ENCODE measurements around the gene TTC3. TPM values are rescaled to one million over a fixed set of nuclear protein-coding genes. Genes with fewer than 3 reads are reported as not detected.

TTC3 gene
- total and polyA plus RNA-seq, 2 of the 13 experiments (the other 11 are each of a cell fraction or from before 2014, with no cell fraction given): 55.7 to 108 TPM

DNA sequence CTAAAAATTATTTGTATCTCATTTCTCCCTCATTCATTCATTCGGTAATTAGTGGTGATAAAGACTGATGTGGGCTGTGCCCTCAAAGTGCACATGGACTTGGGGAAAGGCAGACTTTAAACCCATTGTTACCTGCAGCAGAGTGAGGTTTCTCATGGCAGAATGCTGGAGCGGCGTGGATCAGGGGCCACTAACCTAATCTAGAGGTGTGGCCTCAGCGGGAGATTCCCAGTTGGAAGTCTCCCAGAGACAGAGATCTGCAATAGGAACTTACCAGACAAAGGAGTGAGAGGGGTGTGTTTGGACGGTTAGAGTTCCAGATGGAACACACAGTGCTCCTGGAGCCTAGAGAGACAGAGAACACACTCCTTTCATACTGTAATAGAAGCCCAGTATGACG, 120.6 kb downstream of the TTC3 start:
- no peaks in the 10 kb centered on the region for H4K20me1 ChIP-seq (ENCODE audit: insufficient read depth, low read length)
- 100% methylated on average over 6 of the region's 6 CpGs for WGBS (ENCODE audit: low lambda C conversion rate)
- H2AFZ ChIP-seq (ENCODE audit: low read length): no peak overlapping the region
- H3K9me3 ChIP-seq (ENCODE audit: low read length): no peaks in the 10 kb centered on the region
- FAIRE-seq (no peak), DNase-seq (ENCODE audit: low spot score) (no peak), ATAC-seq (no peak; the same call in 2 of the 3 replicates)
- H3K4me1 ChIP-seq (ENCODE audit: insufficient read depth, low read length): no peaks in the 10 kb centered on the region
- in situ Hi-C loops (cut with HindIII; ENCODE audit: extremely low pct_ligation_motif_present, low pct_unique_long_range_greater_than_20kb): no loop called here
- no peak for TF ChIP-seq TBL1XR1 (IDR thresholded peaks at IDR 0.05; ENCODE audit: borderline replicate concordance, low read length, partially characterized antibody)
- no peak for TF ChIP-seq HNRNPLL (IDR thresholded peaks at IDR 0.05; ENCODE audit: low read depth, low read length, poor library complexity, severe bottlenecking)
- TF ChIP-seq, protein P1, sequence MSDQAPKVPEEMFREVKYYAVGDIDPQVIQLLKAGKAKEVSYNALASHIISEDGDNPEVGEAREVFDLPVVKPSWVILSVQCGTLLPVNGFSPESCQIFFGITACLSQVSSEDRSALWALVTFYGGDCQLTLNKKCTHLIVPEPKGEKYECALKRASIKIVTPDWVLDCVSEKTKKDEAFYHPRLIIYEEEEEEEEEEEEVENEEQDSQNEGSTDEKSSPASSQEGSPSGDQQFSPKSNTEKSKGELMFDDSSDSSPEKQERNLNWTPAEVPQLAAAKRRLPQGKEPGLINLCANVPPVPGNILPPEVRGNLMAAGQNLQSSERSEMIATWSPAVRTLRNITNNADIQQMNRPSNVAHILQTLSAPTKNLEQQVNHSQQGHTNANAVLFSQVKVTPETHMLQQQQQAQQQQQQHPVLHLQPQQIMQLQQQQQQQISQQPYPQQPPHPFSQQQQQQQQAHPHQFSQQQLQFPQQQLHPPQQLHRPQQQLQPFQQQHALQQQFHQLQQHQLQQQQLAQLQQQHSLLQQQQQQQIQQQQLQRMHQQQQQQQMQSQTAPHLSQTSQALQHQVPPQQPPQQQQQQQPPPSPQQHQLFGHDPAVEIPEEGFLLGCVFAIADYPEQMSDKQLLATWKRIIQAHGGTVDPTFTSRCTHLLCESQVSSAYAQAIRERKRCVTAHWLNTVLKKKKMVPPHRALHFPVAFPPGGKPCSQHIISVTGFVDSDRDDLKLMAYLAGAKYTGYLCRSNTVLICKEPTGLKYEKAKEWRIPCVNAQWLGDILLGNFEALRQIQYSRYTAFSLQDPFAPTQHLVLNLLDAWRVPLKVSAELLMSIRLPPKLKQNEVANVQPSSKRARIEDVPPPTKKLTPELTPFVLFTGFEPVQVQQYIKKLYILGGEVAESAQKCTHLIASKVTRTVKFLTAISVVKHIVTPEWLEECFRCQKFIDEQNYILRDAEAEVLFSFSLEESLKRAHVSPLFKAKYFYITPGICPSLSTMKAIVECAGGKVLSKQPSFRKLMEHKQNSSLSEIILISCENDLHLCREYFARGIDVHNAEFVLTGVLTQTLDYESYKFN (CRISPR knock-in tag; conservative IDR thresholded peaks at IDR 0.05): no peak
- H3K36me3 ChIP-seq (replicated peaks in 1 of 2; ENCODE audit: control insufficient read depth in 1 of 2, insufficient read depth in 2 of 2, low read length in 2 of 2): peaks cover 22 to 82% of the 10 kb centered on the region in 2 experiments
- ChIA-PET POLR2A (no interaction called here), CTCF (ENCODE audit: low intra/inter-chr PET ratio, low total read pairs) (no interaction called here)
- H3K4me3 ChIP-seq (replicated peaks in 1 of 3; ENCODE audit: insufficient read depth in 1 of 3, low read depth in 2 of 3, low read length in 3 of 3): no peak overlapping the region
- H3K79me2 ChIP-seq (ENCODE audit: insufficient read depth, low read length): no peaks in the 10 kb centered on the region
- BruUV-seq (replicated peaks): no TSS peak
- no peaks in the 10 kb centered on the region for H3K27me3 ChIP-seq (ENCODE audit: control insufficient read depth in 1 of 2, insufficient read depth in 2 of 2, low read length in 2 of 2)
- H3K27ac ChIP-seq (ENCODE audit: extremely low read length, insufficient read depth, low read length): no peak overlapping the region
- no peak overlapping the region for H3K4me2 ChIP-seq (ENCODE audit: low read depth, low read length)
- H3K9ac ChIP-seq (ENCODE audit: insufficient read depth, low read depth, low read length): no peak overlapping the region
- intact Hi-C loops (cut with micrococcal nuclease; ENCODE audit: unreplicated experiment): no loop called here

DNA sequence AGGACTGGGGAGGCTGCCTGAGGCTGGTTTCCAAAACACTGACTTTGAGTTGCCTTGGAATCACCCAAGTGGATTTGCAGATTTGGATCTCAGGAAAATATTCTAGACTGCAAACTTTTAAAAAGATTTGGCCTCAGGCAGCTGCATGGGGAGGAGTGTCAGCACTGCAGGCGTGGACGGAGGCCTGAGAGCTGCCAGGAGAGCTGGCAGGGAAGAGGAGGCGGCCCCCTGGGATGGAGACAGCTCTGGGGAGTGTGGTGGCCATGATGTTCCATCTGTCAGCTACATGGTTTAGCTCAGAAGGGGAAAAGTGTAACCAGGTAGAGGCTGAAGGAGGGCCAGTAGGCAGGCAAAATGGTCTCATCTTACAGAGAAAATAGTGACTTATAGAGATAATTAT, 122.0 kb downstream of the TTC3 start:
- in situ Hi-C loops (cut with HindIII; ENCODE audit: extremely low pct_ligation_motif_present, low pct_unique_long_range_greater_than_20kb) (no loop called here), intact Hi-C loops (cut with micrococcal nuclease; ENCODE audit: unreplicated experiment) (no loop called here)
- POLR2A ChIA-PET: no interaction called here
- no TSS peak for BruUV-seq (replicated peaks)
- H3K4me3 ChIP-seq (replicated peaks in 1 of 3; ENCODE audit: insufficient read depth in 1 of 3, low read depth in 2 of 3, low read length in 3 of 3): no peak overlapping the region
- ATAC-seq (no peak; the same call in 2 of the 3 replicates), FAIRE-seq (no peak), DNase-seq (ENCODE audit: low spot score) (no peak)
- H3K79me2 ChIP-seq (ENCODE audit: insufficient read depth, low read length): no peaks in the 10 kb centered on the region
- no peak overlapping the region for H3K9ac ChIP-seq (ENCODE audit: insufficient read depth, low read depth, low read length)
- 97% methylated on average over 3 of the region's 3 CpGs for WGBS (ENCODE audit: low lambda C conversion rate)
- H3K9me3 ChIP-seq (ENCODE audit: low read length): no peaks in the 10 kb centered on the region
- H3K36me3 ChIP-seq (replicated peaks in 1 of 2; ENCODE audit: control insufficient read depth in 1 of 2, insufficient read depth in 2 of 2, low read length in 2 of 2): peaks cover 28 to 84% of the 10 kb centered on the region in 2 experiments
- CTCF ChIA-PET (ENCODE audit: low intra/inter-chr PET ratio, low total read pairs): no interaction called here
- no peaks in the 10 kb centered on the region for H3K27me3 ChIP-seq (ENCODE audit: control insufficient read depth in 1 of 2, insufficient read depth in 2 of 2, low read length in 2 of 2)
- no peak overlapping the region for H3K27ac ChIP-seq (ENCODE audit: extremely low read length, insufficient read depth, low read length)
- no peak overlapping the region for H3K4me2 ChIP-seq (ENCODE audit: low read depth, low read length)
- no peaks in the 10 kb centered on the region for H4K20me1 ChIP-seq (ENCODE audit: insufficient read depth, low read length)
- no peaks in the 10 kb centered on the region for H3K4me1 ChIP-seq (ENCODE audit: insufficient read depth, low read length)
- no peak overlapping the region for H2AFZ ChIP-seq (ENCODE audit: low read length)
- TF ChIP-seq FOXP1 (IDR thresholded peaks at IDR 0.05): no peak
- no peak for TF ChIP-seq FOXP1 (CRISPR knock-in tag; IDR thresholded peaks at IDR 0.05)
- no peak for TF ChIP-seq SALL2 (CRISPR knock-in tag; IDR thresholded peaks at IDR 0.05)
- TF ChIP-seq, protein P2, sequence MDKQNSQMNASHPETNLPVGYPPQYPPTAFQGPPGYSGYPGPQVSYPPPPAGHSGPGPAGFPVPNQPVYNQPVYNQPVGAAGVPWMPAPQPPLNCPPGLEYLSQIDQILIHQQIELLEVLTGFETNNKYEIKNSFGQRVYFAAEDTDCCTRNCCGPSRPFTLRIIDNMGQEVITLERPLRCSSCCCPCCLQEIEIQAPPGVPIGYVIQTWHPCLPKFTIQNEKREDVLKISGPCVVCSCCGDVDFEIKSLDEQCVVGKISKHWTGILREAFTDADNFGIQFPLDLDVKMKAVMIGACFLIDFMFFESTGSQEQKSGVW (CRISPR knock-in tag; IDR thresholded peaks at IDR 0.05; ENCODE audit: borderline replicate concordance): no peak

Data from HepG2 (cell line).